ENCODE results near the gene COL10A1. TPM values are rescaled to one million over a fixed set of nuclear protein-coding genes. Genes with fewer than 3 reads are reported as not detected.

COL10A1 gene
- total RNA-seq, 1 donor from 2014 or later, result not detected

GRCh38 chr6:116090251-116090650 lies 35.7 kb downstream of the COL10A1 start:
- no peak for TF ChIP-seq CTCF (IDR thresholded peaks at IDR 0.05; ENCODE audit: insufficient read depth, low read length, severe bottlenecking)

GRCh38 chr6:116088946-116089345 lies 37.0 kb downstream of the COL10A1 start:
- no peaks in the 10 kb centered on the region for H3K36me3 ChIP-seq (ENCODE audit: control insufficient read depth, insufficient read depth, low read length)
- TF ChIP-seq CTCF (IDR thresholded peaks at IDR 0.05; ENCODE audit: insufficient read depth, low read length, severe bottlenecking), result no peak

More at GRCh38 chr6:116090251-116090650, 35.7 kb downstream of the COL10A1 start:
- Histone ChIP-seq H3K27me3 (ENCODE audit: control insufficient read depth, insufficient read depth, low read length) (no peaks in the 10 kb centered on the region), H3K4me3 (ENCODE audit: low read depth, low read length) (no peak overlapping the region), H3K36me3 (ENCODE audit: control insufficient read depth, insufficient read depth, low read length) (no peaks in the 10 kb centered on the region)
- no peak for FAIRE-seq
- DNase-seq (ENCODE audit: low read depth), result no peak

GRCh38 chr6:116087437-116088027 lies 38.4 kb downstream of the COL10A1 start:
- no peak overlapping the region for H3K4me3 ChIP-seq (ENCODE audit: low read depth, low read length)
- peak; percentile 88 for DNase-seq (ENCODE audit: low read depth)
- TF ChIP-seq CTCF (IDR thresholded peaks at IDR 0.05; ENCODE audit: insufficient read depth, low read length, severe bottlenecking), result no peak
- H3K36me3 ChIP-seq (ENCODE audit: control insufficient read depth, insufficient read depth, low read length), result no peaks in the 10 kb centered on the region
- no peaks in the 10 kb centered on the region for H3K27me3 ChIP-seq (ENCODE audit: control insufficient read depth, insufficient read depth, low read length)
- no peak for FAIRE-seq

More at GRCh38 chr6:116088946-116089345, 37.0 kb downstream of the COL10A1 start:
- FAIRE-seq, result no peak
- H3K4me3 ChIP-seq (ENCODE audit: low read depth, low read length), result no peak overlapping the region
- H3K27me3 ChIP-seq (ENCODE audit: control insufficient read depth, insufficient read depth, low read length), result no peaks in the 10 kb centered on the region
- DNase-seq (ENCODE audit: low read depth), result no peak

- no peaks in the 10 kb centered on the region for H3K27me3 ChIP-seq (ENCODE audit: control insufficient read depth, insufficient read depth, low read length)
- no peak for TF ChIP-seq CTCF (IDR thresholded peaks at IDR 0.05; ENCODE audit: insufficient read depth, low read length, severe bottlenecking)
- H3K36me3 ChIP-seq (ENCODE audit: control insufficient read depth, insufficient read depth, low read length), result no peaks in the 10 kb centered on the region
- FAIRE-seq (no peak), DNase-seq (ENCODE audit: low read depth) (no peak)
- no peak overlapping the region for H3K4me3 ChIP-seq (ENCODE audit: low read depth, low read length)
These were observed 41.6 kb downstream of the COL10A1 start for GRCh38 chr6:116084284-116084683.

GRCh38 chr6:116083052-116083451 lies 42.9 kb downstream of the COL10A1 start:
- no peak for TF ChIP-seq CTCF (IDR thresholded peaks at IDR 0.05; ENCODE audit: insufficient read depth, low read length, severe bottlenecking)

GRCh38 chr6:116078945-116079344 lies 47.0 kb downstream of the COL10A1 start:
- no peak for TF ChIP-seq CTCF (IDR thresholded peaks at IDR 0.05; ENCODE audit: insufficient read depth, low read length, severe bottlenecking)
- H3K27me3 ChIP-seq (ENCODE audit: control insufficient read depth, insufficient read depth, low read length), result no peaks in the 10 kb centered on the region
- FAIRE-seq (no peak), DNase-seq (ENCODE audit: low read depth) (no peak)
- no peak overlapping the region for H3K4me3 ChIP-seq (ENCODE audit: low read depth, low read length)
- no peaks in the 10 kb centered on the region for H3K36me3 ChIP-seq (ENCODE audit: control insufficient read depth, insufficient read depth, low read length)

More at GRCh38 chr6:116083052-116083451, 42.9 kb downstream of the COL10A1 start:
- H3K4me3 ChIP-seq (ENCODE audit: low read depth, low read length), result no peak overlapping the region
- DNase-seq (ENCODE audit: low read depth), result no peak
- no peak for FAIRE-seq
- H3K27me3 ChIP-seq (ENCODE audit: control insufficient read depth, insufficient read depth, low read length), result no peaks in the 10 kb centered on the region
- H3K36me3 ChIP-seq (ENCODE audit: control insufficient read depth, insufficient read depth, low read length), result no peaks in the 10 kb centered on the region

Data from bronchial epithelial cell (primary cell).